Stimulated activated CD4-positive, alpha-beta T cell treated with anti-CD3 and anti-CD28 coated beads, TNF-alpha, amount 100 ng/mL, for 1 hour (primary cell): Measurements from ENCODE around the gene ZFP62.

Source experiments
- DNase-seq, 3 donors: peaks; one replicate each; pipeline ENCODE4 v3.0.0-alpha.2; 2020; ENCODE audit warnings: low read depth in 3 of 3, low spot score in 1 of 3

ZFP62 gene

DNA sequence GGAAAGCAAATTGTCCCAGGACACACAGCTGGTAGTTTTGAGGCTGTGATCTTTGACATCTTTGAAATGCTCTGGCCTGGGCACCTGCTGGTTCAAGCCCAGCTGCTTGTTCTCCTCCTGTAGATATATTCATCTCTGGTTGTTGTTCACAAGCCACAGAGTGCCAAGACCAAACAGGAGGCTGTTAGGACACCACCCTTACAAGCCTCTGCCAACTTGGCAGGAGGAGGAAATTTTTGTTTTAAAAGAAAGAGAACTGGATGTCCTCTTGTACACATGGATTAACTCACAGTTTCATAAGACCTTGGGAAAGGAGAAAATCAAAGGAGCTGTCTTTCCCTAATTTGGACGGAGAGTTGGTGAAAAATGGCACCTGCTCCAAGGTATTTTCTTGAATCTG lies 8.5 kb upstream of the ZFP62 start:
- DNase-seq, result no peak

DNA sequence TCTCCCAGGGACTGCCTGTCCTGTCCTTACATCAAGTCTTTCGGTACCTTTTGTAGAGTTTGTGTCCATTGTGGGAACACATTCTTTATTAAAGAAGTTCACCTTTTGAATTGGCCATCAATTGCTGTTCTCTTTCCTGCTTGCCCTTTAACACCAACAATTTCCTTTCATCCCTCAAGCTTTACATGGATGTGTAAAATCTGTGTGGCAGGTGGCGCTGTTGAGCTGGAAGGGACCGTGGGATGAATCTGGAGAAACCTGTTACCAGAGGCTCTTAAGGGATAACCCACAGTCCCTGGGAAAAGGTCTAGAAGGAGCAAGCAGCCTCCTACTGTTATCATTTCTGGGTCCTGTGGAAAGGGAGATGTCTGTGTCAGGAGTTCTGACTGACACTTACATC lies 7.9 kb upstream of the ZFP62 start:
- peak in 2 of 3 donors; percentile 28 to 50 for DNase-seq

DNA sequence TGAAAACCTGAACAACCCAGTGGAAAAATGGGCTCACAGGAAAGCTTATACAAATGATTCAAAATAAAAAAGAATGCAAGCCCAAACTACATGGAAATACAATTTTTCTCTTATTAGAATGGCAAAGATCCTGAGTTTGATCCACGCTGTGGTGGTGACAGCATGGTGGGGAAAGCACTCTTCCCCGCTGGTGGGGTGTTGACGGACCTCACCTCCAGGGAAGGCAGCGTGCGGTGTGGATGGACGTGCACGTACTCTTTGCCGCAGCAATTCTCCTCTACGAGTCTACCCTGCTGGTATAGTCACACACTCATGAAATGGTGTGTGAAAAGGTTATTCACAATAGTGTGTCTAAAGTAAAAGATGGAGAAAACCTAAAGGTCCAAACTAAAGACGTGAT lies 5.9 kb upstream of the ZFP62 start:
- DNase-seq, result no peak

DNA sequence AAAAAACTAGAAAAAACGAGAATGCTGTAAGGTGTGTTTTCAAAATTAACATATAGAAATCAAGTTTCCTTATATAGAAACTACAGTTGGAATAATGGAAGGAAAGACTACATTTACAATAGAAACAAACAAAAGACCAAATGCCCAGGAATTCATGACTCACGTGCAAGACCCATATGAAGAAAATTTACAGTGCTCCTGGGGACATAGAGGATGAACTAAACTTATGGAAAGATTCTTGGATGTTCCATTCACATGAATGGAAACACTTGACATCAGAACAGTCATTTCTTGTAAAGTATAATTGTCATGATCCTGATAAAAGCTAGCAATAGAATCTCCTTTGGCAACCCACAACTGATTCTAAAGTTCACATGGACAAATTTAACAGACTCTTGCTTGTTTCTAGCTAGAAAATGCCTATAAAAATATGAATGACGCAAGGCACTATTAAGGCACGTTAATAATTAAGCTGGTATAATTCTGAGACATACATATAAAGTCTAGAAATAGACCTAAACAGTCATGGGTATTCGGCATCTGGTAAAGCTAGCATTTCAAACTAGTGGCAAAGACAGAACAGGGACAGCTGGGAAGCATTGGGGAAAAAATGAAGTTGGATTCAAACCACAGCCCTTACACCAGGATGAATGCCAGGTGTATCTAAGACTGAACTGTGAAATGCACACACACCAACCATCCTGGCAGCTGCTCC lies 5.1 kb upstream of the ZFP62 start:
- DNase-seq, result no peak

DNA sequence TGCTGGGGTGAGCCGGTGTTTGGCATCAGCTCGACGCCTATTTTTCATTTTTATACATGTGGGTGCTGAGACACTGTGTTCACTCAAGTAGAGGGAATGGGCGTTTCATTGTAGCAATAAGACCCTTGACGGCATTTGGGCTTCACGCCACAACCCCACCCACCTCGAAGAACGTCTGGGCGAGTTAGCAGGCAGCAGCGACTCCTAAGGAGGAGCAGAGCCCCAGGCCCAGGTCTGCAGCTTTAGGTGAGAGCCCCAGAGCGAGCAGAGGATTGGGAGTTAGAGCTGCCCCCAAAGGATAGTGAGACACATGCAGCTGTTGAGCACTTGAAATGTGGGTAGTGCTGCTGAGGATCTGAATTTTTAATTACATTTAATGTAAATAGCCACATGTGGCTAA lies 1.6 kb upstream of the ZFP62 start:
- no peak for DNase-seq

DNA sequence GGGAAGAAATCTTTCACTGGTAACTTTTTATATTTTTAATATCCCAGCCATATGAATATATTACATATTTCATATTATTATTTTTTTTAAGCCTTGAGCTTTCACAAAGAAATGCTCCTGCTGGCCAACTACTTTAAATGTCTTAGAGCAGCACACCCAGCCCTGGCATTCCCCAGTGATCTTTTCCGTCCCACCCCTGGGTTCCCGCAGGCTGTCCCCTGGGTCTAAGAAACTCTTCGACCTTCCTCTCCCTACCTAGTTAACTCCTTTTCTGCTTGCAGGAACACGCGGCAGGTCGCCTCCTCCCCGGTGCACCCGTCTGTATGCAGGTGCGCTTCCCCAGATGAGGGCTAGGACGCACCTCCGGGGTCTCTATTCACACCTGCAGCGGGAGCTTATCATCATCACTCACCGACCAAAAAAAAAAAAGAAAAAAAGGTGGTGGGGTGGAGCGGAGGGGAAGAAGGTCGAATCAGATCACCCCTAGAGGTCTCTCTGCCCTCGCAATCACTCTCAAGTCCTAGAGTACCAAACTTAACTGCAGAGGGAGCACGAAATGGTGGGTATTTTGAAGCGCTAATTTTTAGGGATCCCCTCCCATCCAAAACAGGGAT lies 696 bp downstream of the ZFP62 start:
- peak in 2 of 3 donors; percentile 12 to 27 for DNase-seq

DNA sequence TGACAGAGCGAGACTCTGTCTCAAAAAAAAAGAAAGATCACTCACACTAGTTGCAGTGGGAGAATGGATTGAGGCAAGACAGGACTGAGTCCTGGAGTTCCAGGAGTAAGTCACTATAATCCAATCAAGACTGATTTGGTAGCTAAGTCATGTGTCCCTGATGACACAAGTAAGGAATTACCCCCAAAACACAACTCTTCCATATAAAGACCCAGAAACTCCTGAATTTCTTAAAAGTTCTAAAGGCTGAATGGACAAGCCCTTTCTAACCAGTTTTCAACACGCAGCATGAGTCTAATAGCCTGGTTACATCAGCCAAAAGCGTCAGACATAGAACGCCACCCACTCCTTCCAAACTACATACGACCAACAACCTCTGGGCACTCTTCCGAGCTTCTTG lies 2.5 kb downstream of the ZFP62 start:
- DNase-seq, result no peak

DNA sequence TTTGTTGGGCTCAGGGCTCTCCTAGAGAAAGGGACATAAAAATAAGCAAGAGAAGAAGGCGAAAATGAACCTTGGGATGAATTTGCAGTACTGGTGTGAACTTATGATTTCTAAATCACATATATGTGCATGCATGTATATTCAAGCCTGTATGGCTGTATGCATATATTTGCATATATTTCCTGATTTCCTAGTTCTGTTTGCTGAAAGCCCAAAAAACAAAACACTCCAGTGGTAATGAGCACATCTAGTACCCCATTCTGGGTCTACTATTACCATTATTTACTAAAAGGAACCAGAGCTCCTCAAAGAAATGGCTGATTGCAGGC lies 7.3 kb downstream of the ZFP62 start:
- no peak for DNase-seq

DNA sequence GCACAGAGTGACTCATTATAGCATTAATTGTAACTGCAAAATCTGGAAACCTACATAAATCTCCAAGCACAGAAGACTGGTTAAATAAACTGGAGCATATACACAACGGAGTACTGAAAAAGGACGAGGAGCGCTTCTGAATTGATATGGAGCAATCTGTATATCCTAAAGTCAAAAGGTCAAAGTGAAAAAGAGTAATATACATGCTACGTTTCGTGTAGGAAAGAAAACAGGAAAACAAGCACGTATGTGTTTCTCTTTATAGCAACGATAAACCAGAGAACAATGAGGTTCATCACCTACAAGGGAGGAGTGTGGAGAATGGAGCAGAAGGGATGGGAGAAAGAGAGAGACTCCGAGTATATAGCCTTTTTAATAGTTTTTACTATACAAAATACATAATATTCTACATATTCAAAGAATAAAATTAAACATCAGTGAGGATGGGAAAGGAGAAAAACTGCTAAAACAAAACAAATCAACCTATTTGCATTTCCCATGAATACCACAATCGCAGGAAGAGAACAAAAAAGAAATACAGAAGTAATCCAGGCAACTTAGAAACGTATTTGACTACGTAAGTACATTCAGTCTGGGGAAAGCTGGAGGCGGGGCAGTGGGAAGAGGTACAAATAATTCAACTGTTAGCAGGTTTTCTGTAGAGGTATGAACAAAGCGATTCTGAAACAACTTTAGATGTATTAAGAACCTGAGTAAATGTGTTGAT lies 7.8 kb downstream of the ZFP62 start:
- no peak for DNase-seq

DNA sequence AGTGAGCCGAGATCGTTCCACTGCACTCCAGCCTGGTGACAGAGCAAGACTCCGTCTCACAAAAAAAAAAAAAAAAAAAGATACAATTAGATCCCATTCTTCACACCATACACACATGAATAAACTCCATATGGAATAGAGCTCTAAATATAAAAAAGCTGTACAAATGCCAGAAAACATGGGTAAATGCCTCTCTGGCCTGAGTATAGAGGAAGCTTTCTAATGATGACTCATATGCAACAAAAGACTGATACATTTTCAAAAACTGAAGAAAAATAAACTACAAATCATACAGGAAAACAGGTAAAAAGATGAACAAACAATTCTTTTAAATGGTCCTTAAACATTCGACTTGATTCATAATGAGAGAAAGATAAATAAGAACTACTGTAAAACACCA lies 8.6 kb downstream of the ZFP62 start:
- no peak for DNase-seq

DNA sequence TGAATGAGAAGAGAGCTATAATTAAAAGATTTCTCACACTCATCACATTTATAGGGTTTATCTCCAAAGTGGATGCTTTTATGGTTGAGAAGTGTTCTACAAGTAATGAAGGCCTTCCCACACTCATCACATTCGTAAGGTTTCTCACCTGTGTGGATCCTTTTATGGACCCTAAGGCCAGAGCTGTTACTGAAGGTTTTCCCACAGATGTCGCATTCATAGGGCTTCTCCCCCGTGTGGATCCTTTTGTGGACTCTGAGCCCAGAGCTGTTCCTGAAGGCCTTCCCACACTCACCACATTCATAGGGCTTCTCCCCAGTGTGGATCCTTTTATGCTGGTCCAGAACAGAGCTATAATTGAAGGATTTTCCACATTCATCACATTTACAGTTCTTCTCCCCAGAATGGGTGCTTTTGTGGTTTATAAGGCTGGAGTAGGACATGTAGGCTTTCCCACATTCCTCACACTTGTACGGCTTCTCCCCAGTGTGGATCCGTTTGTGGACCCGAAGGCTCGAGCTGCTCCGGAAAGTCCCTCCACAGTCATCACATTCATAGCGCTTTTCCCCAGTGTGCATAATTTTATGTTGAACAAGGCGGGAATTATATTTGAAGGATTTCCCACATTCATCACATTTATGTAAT lies 10.5 kb downstream of the ZFP62 start:
- DNase-seq, result no peak

DNA sequence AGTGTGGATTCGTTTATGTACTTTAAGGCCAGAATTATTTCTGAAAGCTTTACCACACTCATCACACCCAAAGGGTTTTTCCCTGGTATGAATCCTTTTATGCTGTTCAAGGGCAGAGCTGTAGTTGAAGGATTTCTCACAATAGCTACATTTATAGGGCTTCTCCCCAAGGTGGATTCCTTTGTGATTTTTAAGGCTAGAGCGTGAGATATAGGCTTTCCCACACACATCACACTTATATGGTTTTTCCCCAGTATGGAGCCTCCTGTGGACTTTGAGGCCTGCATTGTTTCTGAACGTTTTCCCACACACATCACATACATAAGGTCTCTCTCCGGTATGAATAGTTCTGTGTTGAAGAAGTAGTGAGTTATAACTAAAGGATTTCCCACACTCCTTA lies 11.2 kb downstream of the ZFP62 start:
- DNase-seq, result no peak

DNA sequence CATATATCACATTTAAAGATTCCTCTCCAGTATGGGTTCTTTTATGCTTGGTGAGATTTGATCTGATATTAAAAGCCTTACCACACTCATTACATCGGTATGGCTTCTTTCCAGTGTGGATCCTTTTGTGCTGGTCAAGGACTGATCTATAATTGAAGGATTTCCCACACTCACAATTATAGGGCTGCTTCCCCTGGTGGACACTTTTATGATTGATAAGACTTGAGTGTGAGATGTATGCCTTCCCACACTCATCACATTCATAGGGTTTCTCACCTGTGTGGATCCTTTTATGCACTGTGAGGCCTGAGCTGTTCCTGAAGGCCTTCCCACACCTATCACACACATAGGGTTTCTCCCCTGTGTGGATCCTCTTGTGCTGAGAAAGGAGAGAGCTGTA lies 12.2 kb downstream of the ZFP62 start:
- no peak for DNase-seq

DNA sequence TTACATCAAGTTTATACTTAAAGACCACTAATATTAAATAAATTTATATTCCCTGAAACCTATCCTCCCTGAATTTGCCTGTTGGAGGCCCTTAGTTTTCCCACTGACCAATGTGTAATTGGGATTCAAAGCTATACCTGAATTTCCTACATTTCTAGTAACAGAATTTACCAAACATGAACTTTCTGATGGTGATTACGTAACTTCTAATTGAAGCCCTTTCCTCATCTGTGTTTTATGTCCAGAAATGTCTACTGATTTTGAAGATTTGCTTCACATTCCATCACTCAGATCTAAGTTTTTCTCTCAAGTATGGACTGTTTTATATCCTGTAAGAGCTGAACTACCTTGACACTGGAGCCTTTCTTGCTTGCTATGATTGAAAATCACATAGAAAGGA lies 12.8 kb downstream of the ZFP62 start:
- no peak for DNase-seq

DNA sequence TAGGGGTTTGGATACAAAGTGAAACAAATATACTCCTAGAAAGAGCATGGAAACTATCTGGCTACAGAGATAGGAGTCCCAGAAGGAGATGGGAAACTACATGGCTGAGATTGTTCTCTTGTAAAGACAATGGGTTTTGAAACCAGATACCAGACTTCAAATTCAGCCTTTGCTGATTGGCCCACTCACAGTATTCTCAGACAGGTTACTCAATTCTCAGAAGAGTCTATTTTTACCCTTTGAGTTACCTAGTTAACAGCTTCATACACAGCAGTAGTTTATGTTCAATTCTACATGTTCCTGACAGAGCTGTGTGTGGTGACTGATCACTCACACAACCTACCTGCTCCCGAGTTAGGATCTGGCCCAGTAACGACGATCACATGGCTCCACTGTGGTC lies 14.1 kb downstream of the ZFP62 start:
- DNase-seq, result no peak

DNA sequence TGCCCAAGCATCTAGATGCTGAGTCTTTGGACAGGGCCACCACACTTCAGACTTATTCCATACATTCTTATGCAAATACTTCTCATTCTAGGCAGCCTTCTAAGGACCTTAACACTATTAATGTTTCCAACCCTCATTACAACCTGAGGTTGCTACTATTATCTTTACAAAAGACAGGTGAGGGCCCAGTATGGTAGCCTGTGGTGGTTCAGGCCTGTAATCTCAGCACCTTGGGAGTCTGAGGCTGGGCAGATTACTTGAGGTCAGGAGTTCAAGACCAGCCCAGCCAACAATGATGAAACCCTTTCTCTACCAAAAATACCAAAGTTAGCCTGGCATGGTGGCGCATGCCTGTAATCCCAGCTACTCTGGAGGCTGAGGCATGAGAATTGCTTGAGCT lies 16.2 kb downstream of the ZFP62 start:
- DNase-seq, result no peak

DNA sequence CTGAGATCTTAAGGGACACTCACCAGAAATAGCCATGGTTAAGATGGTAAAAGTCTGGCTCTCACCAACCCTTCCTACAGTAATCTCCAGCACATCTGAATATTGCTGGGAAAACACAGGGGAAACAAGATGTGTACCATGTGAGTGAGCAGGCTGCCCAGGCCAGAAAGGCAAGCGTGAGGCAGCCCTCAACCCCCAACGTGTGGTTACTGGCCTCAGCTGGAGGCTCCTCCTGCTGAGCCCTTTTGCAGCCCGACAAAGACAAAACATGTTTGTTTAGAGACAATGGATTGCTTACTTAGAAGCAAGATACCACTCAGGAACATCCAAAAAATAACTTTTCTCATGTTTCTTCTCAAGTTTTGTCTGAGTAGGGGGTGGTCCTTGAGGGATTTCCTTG lies 16.6 kb downstream of the ZFP62 start:
- DNase-seq, result no peak

DNA sequence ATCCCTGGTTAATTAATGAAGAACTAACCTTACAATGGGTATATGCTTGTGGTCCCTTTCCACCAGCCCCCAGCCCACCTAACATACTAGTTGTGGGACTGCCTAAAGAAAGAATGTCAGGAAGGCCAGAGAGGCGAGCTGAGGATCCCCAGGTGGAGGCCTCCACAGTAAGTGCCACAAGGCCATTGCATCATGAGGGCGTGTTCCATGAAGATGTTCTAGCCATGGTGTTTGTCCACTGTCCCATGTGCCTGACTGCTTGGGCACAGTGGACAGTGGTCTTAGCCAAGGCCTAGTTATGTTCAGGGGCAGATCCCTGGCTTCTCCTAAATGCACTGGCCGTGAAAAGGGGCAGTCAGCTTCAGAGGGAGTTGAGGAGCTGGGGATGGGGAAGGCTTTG lies 21.1 kb downstream of the ZFP62 start:
- no peak for DNase-seq

DNA sequence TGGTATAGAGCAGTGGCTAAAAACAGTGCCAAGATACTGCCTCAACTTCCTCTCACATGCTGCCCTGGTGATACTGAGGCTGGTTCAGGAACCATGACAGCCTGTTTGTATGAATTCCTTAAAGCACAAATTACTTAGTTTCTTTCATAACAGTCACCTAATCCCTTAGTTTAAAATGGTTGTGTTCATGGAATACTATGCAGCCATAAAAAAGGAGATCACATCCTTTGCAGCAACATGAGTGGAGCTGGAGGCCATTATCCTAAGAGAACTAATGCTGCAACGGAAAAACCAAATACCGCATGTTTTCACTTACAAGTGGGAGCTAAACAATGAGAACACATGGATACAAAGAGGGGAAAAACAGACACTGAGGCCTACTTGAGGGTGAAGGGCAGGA lies 21.8 kb downstream of the ZFP62 start:
- no peak for DNase-seq

DNA sequence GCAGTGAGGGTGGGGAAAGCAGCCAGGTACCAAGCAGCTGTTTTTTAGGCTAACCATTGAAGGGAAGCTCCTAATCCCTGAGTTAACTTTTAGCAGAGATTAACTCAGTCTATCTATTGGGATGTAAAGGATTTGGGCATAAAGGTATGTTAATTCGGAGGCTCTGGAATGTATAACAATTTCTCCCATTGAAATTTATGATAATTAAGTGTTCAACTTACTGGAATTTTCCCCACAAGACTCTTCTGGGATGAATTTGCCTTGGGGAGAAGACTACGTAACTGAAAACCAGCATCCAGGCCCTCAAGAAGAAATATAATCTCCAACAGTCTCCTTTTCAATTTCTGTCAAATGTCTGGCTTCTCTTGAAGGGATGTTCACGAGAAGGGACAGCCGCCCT lies 23.6 kb downstream of the ZFP62 start:
- DNase-seq, result no peak

DNA sequence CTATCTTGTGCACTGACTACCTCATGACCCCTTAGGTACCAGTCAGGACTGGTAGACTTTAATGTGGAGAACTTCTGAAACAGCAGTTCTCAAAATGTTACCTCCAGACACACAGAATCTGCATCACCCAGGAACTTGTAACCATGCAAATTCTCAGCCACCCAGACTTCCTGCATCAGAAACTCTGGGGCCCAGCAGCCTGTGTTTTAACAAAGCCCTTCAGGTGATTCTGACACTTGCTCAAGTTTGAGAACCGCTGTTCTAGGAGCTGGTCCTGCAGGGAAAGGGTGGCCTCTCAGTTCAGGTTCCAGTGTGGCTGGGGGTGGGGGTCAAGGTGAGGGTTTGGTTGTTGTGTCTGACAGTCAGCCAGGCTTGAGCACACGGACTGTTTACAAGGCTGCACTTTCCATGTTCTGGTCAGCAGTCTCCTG lies 28.4 kb downstream of the ZFP62 start:
- no peak for DNase-seq
